NCI-H345 treated with DMSO at 0.1 percent for 48 hours (cell line): ENCODE results near the gene TMCC3.
"Not testable (repeated sequence)": the region's sequence is repeated elsewhere in the genome, so short reads cannot be mapped to it uniquely, and the experiment has no call there.

Experiments
- DNase-seq: peaks from one replicate; lab custom pipeline; 2025; ENCODE audit not compliant: unreplicated experiment; lab: John Stamatoyannopoulos, UW

The TMCC3 gene, protein sequence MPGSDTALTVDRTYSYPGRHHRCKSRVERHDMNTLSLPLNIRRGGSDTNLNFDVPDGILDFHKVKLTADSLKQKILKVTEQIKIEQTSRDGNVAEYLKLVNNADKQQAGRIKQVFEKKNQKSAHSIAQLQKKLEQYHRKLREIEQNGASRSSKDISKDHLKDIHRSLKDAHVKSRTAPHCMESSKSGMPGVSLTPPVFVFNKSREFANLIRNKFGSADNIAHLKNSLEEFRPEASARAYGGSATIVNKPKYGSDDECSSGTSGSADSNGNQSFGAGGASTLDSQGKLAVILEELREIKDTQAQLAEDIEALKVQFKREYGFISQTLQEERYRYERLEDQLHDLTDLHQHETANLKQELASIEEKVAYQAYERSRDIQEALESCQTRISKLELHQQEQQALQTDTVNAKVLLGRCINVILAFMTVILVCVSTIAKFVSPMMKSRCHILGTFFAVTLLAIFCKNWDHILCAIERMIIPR

DNA sequence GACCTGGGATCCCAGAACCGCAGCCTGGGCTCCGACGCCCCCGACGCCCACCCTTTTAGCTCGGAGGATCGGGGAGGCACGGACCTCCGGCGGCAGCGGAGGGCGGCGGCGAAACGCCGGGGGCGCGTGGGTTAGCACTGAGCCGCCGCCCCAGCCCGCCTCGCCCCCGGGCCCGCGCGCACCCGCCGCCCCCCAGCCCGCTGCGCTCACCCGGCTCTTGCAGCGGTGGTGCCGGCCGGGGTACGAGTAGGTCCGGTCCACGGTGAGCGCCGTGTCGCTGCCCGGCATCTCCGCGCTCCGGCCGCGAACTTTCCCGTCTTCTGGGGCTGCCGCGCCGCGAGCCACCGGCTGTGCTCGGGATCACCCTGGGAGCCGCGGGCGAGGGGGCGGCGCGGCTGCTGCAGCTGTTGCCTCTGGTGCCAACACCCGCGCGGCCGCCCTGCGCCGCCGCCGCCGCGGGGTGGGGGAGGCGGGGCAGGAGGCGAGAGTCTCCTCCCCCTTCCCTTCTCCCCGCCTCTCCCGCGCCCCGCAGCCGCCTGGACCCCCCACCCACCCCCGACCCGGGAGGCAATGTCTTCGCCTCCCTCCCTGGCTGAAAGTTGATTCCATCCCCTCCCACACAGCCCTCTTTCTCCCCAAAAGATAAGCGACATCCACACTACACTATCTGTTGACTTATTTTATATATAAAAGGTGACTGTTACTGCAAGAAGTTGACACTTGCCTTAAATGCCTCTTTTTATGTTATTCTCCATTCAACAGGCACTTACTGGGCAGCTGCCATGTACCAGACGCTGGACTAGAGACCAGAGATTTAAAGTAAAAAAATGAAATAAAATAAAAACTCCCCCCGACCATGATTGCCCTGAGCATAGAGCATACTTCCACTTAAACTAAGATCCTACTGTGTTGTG lies at the start of gene TMCC3:
TSS of gene TMCC3 (minus strand) at position 415 of the 914 bp plus-strand sequence. CDS start at position 288, 127 bp downstream.
- peak; percentile 30 for DNase-seq

DNA sequence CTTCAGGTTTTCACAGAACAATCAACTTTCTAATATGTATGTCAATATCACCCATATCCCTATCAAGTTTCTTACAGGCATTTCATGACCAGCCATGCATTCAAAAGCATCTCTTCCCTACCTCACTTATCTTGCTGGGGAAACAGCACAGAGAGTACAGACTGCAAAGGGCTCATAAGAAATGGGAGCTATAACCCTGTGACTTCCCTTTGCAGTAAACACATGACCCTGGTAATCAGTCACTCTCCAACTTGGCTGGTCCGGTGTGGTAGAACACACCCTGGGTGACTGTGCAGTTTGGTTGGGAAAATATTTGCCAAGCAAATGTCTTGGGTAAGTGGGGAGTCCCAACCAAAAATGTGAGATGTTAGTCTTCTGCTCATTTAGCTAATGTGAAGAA lies 49.4 kb upstream of the TMCC3 start:
- no peak for DNase-seq

DNA sequence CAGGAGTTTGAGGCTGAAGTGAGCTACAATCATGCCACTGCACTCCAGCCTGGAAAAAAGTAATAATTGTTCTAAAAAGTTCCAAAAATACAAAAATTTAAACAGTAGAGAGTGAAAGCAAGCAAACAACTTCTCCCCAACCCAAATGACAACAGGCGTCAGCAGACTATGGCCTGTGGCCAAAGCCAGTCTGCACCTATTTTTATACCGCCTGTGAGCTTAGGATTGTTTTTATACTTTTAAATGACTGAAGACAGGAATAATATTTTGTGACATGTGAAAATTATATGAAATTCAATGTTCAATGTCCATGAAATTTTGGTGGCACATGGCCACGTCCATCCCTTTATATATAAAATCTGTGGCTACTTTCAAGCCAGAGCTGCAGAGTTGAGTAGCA lies 48.2 kb upstream of the TMCC3 start:
- no peak for DNase-seq

DNA sequence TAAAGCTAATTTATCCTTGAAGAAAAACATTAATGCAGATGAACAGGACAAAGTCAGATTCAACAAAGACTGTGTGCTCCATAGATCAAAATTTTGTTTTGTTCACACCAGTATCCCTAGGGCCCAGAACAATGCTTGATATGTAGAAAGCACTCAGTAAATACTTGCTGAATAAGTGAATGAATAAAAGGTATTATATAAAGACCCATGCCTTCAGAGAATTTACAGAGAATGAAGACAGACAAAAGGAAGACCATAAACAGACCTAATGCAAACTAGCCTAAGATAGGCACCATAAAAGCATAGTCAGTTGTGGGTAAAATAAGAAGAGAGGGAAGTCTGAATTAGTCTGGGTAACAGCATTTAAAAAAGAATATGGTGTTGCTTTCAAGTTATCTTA lies 47.3 kb upstream of the TMCC3 start:
- no peak for DNase-seq

DNA sequence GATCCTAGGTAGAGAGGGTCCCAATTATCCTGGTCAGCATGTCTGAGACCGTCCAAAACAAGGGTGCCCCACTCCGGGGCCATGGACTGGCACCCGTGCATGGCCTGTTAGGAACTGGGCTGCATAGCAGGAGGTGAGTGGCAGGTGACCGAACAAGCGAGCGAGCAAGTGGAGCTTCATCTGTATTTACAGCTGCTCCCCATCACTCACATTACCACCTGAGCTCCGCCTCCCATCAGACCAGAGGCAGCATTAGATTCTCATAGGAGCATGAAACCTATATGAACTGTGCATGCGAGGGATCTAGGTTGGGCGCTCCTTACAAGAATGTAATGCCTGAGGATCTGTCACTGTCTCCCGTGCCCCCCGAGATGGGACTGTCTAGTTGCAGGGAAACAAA lies 44.4 kb upstream of the TMCC3 start:
- DNase-seq, result no peak

DNA sequence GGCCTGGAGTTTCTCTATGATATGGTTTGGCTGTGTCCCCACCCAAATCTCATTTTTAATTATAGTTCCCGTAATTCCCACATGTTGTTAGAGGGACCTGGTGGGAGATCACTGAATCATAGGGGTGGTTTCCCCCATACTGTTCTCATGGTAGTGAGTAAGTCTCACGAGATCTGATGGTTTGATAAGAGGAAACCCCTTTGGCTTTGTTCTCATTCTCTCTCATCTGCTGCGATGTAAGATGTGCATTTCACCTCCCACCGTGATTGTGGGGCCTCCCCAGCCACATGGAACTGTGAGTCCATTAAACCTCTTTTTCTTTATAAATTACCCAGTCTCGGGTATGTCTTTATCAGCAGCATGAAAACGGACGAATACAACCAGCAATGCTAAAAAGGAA lies 42.5 kb upstream of the TMCC3 start:
- DNase-seq, result not testable (repeated sequence)

DNA sequence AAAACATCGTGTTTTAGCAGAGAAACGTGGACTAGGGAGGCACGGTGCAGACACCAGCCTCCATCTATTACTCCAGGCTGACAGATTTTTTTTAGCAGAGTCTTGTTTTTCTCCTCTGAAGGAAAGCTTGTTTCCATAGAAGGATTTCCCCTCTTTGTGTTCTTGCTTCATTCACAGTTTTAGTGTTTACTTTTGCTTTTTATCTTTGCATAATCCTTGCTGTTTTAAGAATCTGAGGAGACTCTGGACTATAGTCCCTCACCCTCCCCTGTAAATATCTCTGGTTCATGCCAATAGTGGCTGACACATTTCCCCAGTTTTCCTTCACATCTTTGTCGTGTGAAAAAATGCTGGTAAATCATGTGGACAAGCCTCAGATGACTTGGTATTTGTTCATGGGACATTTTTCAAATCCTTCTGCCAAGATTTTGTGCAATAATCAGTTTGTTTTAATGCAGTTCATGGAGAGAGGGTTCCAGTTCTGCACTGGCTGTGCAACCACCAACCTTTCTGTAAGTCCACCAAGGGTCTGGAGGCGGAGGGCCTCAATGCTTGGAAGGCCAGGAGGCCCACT lies 39.9 kb upstream of the TMCC3 start:
- no peak for DNase-seq

DNA sequence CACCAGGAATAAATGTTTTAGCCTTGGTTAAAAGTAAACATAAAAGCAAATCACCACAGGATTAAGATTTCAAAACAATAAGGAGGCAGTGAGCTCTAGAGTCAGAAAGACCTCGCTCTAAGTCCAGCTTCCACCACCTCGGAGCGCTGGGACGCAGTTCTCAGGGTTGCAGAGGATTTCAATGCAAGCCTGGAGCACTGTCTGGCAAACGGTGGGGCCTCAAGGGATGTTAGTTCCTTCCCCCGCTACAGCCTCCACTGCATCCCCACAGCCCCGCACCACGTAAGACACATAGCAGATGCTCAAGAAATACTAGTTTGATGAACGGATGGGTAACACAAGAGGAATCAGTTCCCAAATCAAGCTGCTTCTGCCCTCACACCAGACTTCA lies 39.3 kb upstream of the TMCC3 start:
- no peak for DNase-seq

DNA sequence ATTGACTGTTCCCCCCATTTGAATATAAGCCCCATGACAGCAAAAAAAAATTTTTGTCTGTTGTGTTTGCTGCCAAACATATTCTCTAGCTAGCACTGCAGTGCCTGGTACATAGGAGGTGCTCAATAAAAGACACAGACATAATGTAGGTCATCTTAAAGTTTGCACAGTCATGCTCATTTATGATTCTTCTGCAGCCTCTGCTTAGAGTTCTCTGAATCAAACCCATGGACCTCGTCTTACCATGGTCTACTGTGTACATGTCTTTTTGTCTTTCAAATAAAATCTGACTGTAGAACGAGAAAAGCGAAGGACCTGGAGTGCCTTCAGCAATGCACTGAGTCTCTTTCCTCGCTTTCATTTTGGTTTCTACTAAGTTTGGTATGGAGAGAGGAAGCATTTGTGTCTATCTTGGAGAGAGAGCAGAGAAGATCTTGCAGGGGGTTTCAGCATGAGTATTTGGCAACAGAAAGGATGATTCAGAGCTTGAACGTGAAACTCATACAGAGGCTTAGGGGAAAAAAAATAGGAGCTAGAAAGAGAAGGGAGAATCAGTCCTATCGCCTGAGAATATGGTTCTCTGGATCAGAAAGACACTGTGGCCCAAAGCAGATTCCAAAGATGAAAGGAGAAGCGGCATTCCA lies 38.8 kb upstream of the TMCC3 start:
- DNase-seq, result no peak

DNA sequence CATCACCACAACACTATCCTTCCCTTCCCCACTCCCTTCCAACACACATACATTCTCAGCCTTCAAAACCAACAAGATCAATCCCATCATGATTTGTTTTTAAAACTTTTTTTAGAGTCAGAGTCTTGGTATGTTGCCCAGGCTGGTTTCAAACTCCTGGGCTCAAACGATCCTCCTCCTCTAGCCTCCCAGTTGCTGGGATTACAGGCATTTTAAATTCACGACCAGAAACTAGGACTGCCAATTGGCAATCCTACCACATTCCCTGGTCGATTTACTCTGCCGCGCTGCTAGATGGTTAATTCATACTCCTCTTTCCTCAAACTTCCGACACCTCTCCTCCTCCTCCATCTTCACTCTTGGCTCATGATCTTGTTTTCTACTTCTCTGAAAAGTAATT lies 37.5 kb upstream of the TMCC3 start:
- DNase-seq, result no peak

DNA sequence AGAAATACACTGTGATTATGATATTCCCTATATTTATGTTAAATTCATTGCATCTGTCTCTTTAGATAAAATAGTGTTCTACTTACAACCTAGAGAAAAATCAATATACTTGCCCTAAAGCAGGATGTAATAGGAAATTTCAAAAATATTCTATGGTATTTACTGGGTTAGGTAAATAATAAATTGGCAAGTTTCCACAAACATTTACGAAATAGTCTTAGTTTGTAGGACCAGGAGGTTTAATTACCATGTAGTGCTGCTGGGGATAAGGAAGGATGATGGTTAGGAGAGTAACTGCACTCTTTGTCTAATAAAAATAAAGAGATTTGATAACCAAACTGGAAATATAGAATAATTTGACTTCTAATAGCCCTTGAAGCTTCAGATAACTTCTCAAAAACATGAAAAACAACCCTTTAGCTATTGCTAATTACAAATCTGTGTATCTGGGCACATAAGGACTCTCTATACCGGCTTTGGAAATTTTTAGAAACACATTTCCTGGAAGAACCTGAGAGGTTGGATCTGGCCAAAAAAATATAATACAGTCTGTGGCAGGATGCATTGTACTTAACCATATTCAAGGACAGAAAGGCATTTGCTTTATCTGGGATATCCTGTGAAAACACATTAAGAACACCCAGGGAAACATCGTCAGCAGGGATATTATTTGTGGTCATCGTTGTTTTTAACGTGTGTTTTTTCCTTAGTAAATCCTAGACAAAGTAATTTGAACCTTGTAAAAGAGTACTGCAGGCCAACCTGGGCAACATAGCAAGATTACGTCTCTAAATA lies 36.7 kb upstream of the TMCC3 start:
- DNase-seq, result no peak

DNA sequence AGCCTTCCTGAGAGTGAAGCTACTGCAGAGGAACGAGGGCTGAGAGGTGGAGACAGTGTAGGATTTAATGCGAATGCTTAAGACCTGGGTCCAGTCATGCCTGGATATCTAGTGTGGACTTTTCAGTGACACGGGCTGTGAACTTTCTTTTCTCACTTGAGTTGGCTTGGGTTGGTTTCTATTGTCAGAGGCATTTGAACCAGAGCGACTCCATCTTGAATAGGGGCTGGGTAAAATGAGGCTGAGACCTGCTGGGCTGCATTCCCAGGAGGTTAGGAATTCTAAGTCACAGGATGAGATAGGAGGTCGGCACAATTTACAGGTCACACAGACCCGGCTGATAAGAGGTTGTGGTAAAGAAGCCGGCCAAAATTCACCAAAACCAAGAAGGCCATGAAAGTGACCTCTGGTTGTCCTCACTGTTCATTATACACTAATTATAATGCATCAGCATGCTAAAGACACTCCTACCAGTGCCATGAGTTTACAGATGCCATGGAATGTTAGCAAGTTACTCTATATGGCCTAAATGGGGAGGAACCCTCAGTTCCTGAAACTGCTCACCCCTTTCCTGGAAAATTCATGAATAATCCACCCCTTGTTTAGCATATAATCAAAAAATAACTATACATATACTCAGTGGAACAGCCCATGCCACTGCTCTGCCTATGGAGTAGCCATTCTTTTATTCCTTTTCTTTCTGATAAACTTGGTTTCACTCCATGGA lies 34.2 kb upstream of the TMCC3 start:
- no peak for DNase-seq

DNA sequence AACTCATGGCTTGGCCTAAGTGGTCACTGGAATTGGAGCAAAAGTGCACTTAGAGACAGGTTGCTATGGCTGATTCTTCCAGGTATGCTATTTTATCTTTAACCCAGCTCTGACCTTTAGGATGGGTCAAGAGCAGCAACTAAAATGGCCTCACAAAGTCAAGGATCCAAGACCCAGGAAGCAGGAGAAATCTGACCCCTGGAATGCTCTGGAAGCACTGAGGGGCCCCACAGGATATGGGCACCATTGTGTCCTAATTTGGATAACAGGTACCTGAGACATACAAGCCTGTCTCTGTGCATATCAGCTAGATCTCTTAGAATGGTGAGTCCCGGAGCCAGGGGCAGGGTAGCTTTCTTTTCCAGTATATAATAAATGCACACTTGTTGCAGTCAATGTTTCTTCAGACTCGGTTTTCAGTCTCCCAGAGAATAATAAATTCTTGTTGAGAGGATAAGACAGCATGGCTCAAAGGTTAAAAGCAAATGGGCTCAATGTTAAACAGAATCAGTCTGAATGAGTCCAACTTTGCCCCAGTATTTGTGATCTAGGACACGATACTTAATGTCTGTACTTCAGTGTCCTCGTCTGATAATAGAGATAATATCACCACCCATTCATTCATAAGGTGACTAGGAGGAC lies 29.3 kb upstream of the TMCC3 start:
- DNase-seq, result no peak

DNA sequence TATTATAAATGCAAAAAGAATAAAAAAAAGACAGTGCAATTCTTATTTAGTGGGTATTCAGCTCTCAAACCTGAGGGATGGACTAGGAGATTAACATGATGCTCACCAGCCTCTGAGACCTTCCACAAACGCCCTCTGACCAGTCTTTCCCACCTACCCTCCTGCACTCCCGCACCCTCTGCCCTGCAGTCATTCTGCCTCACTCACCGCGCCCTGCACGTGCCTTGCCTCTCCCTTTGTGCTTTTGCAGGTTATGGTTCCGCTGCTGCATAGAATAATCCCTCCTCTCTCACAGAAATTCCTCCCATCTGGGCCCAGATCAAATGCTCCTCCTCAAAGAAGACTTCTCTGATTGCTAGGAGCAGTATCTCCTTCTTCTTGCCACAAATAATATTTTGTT lies 28.5 kb upstream of the TMCC3 start:
- no peak for DNase-seq

DNA sequence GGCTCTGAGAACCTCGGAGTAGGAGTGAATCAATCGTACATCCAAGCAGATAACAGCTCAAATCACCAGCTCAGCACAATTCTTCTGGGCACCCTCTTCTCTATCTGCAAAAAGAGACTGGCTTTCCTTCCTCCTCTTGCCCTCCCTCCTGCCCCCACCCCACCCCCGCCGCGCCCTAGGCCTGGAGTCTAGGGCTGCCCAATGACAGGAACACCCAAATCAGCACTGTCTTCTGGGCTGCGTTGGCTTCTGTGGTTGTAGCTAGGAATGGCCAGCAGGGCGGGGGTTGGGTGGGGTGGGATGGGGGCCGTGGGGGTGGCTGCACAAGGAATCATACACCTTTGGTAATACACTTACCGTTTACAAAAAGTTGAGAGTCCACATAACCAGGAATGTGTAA lies 28.0 kb upstream of the TMCC3 start:
- no peak for DNase-seq

DNA sequence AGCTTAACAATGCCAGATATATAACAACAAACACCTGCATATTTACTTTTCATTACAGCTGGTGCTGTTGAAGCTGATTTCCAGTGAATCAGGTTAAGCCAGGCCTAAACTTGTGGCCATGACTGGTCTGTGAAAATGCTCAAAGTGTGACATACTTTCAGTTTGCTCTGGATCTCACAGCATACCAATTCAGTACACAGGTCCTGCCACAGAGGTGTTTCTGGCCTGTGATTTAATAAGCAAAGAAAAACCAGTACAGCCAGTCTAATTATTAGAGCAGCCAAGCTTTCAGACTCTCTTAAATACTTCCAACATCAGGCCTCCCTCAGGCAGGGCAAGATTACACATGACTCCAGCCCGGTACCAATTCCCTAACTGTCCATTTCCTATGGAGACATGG lies 27.4 kb upstream of the TMCC3 start:
- no peak for DNase-seq

DNA sequence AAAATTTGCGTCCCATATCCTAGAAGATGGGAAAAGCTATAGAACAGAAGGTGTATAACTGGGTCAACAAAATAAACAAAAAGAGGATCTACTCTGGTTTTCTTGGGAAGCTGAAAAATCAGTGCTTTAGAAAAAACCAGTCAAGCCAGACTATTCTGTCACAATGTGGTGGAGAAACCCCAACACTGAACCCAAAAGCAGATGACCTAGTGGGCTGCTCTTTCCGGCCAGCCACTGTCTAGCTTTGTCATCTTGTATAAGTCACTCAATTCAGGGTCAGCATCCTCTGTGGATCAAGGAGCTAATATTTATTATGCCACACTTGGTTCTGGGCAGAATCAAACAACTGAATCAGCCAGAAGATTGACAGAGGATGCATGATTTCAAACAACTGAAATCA lies 26.6 kb upstream of the TMCC3 start:
- DNase-seq, result no peak

DNA sequence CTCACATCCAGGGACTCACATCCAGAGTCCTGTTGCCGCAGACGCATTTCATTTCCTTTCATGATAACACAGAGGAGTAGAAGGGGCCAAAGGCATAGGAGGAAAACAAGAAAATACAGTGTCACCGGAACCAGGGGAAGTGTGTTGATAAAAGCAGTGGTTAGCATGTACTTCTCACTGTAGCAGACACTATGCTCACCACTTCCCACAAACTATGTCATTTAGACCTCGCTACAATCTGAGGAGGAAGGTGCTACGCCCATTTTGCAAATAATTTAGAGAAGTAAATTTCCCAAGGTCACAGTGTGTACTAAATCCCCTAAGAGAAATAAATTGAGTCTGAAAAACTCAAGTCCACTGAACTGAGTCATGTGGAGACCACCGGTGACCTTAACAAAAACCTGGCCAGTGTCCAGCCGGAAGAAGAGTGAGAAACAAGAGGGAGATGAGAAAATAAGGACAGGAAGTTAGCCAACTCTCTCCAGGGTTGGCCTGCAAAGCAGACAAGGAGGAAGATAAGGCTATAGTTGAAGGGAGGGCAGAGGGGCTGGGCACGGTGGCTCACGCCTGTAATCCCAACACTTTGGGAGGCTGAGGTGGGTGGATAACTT lies 25.8 kb upstream of the TMCC3 start:
- DNase-seq, result no peak

DNA sequence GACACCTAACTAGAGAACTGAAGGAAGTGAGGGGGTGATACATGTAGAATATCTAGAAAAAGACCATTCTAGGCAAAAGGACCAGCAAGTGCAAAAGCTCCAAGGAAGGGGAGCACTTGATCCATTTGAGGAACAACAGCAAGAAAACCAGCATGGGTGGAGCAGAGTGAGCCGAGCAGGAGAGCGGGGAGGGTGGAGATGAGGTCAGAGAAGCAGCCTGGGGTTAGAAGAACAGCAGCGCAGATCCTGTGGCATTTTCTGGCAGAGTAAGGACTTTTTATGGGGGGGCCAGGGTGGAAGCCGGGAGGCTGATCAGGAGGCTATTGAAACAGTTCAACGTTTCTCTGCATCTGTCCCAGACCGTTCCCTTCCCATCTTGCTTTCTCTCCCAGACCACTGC lies 24.5 kb upstream of the TMCC3 start:
- no peak for DNase-seq
